Neural progenitor cell (in vitro differentiated cells): ENCODE measurements around the gene ZNF827. TPM values are rescaled to one million over a fixed set of nuclear protein-coding genes. Genes with fewer than 3 reads are reported as not detected.

Source experiments
- DNase-seq: peaks from one replicate; pipeline ENCODE4 v3.0.0-alpha.2; 2016; ENCODE audit warnings: low spot score
- H2AFZ ChIP-seq: fragments of 200-600 bp; sonication (generic); replicated peaks from 2 replicates; pipeline ENCODE4 v1.6.1; 2016; ENCODE audit warnings: antibody characterized with exemption
- H3F3A ChIP-seq: fragments of 200-600 bp; sonication (generic); 2 replicates; pipeline ENCODE4 v1.6.1; 2016; ENCODE audit warnings: antibody characterized with exemption, low read depth
- H3K27ac ChIP-seq: fragments of 200-600 bp; sonication (generic); 2 replicates; pipeline ENCODE4 v1.5.1; 2016; ENCODE audit warnings: mild to moderate bottlenecking
- H3K27me3 ChIP-seq: fragments of 200-600 bp; sonication (generic); 2 replicates; pipeline ENCODE4 v1.6.1; 2016; ENCODE audit warnings: mild to moderate bottlenecking, moderate library complexity
- H3K36me3 ChIP-seq: fragments of 200-600 bp; sonication (generic); 2 replicates; pipeline ENCODE4 v1.5.1; 2016
- H3K4me1 ChIP-seq: fragments of 200-600 bp; sonication (generic); 2 replicates; pipeline ENCODE4 v1.6.1; 2016; ENCODE audit warnings: mixed run types
- H3K4me2 ChIP-seq: fragments of 200-600 bp; sonication (generic); 2 replicates; pipeline ENCODE4 v1.6.1; 2016
- H3K4me3 ChIP-seq: fragments of 200-600 bp; sonication (generic); 2 replicates; pipeline ENCODE4 v1.5.1; 2016
- H3K79me2 ChIP-seq: fragments of 200-600 bp; sonication (generic); 2 replicates; pipeline ENCODE4 v1.6.1; 2016; ENCODE audit warnings: low read depth
- H3K9ac ChIP-seq: fragments of 200-600 bp; sonication (generic); 2 replicates; pipeline ENCODE4 v1.6.1; 2016
- H3K9me3 ChIP-seq: fragments of 200-600 bp; sonication (generic); 2 replicates; pipeline ENCODE4 v1.5.1; 2016; ENCODE audit warnings: low read depth
- H4K20me1 ChIP-seq: fragments of 200-600 bp; sonication (generic); 2 replicates; pipeline ENCODE4 v1.6.1; 2016; ENCODE audit warnings: low read depth
- H3K27ac Mint-ChIP-seq: 3 replicates; pipeline ENCODE4 v1.8.0; 2021; ENCODE audit warnings: mixed read lengths
- H3K27me3 Mint-ChIP-seq: 2 replicates; pipeline ENCODE4 v1.8.0; 2022; ENCODE audit warnings: low read depth, mild to moderate bottlenecking, inconsistent platforms, moderate library complexity, mixed read lengths; ENCODE audit not compliant: insufficient read depth
- H3K36me3 Mint-ChIP-seq: 3 replicates; pipeline ENCODE4 v1.8.0; 2021; ENCODE audit warnings: mixed read lengths
- H3K4me1 Mint-ChIP-seq: 3 replicates; pipeline ENCODE4 v1.8.0; 2021; ENCODE audit warnings: mixed read lengths
- H3K4me3 Mint-ChIP-seq: 3 replicates; pipeline ENCODE4 v1.8.0; 2021; ENCODE audit warnings: mild to moderate bottlenecking, moderate library complexity, mixed read lengths
- H3K9me3 Mint-ChIP-seq: 3 replicates; pipeline ENCODE4 v1.8.0; 2020; ENCODE audit warnings: mixed read lengths
- EZH2 ChIP-seq: fragments of 200-600 bp; sonication (generic); IDR thresholded peaks from 2 replicates; pipeline ENCODE4 v1.6.1; 2017; ENCODE audit warnings: antibody characterized with exemption, mild to moderate bottlenecking, moderate library complexity
- EZH2phosphoT487 ChIP-seq: fragments of 200-600 bp; sonication (generic); IDR thresholded peaks from 2 replicates; pipeline ENCODE4 v1.6.1; 2017; ENCODE audit warnings: antibody characterized with exemption
- total RNA-seq: library from RNA; depleted of rRNA; stranded (reverse); fragments of >200 nt; gene quantifications from 2 replicates; pipeline ENCODE4 v1.2.3, GENCODE V29; 2015; ENCODE audit warnings: low replicate concordance
- TF ChIP-seq, protein P1 (sequence below): fragments of 200-600 bp; sonication (generic); IDR thresholded peaks from 2 replicates; pipeline ENCODE4 v1.5.1; 2017; ENCODE audit warnings: antibody characterized with exemption, mild to moderate bottlenecking

The ZNF827 gene
- total RNA-seq, 1 donor from 2014 or later: 7.7 TPM

- Mint-ChIP-seq H3K27me3 (no peaks in the 10 kb centered on the region), H3K4me1 (peaks cover 44% of the 10 kb centered on the region), H3K36me3 (peaks cover 42% of the 10 kb centered on the region), H3K4me3 (no peak overlapping the region), H3K27ac (no peak overlapping the region), H3K9me3 (no peaks in the 10 kb centered on the region)
- Histone ChIP-seq H3K27ac (no peak overlapping the region), H3K4me2 (no peak overlapping the region), H3K9me3 (no peaks in the 10 kb centered on the region), H3K9ac (no peak overlapping the region), H3K79me2 (no peaks in the 10 kb centered on the region), H4K20me1 (no peaks in the 10 kb centered on the region), H3F3A (no peaks in the 10 kb centered on the region), H3K27me3 (no peaks in the 10 kb centered on the region), H2AFZ (no peak overlapping the region), H3K4me3 (no peak overlapping the region), H3K4me1 (peaks cover 23% of the 10 kb centered on the region), H3K36me3 (no peaks in the 10 kb centered on the region)
- TF ChIP-seq, protein P1, sequence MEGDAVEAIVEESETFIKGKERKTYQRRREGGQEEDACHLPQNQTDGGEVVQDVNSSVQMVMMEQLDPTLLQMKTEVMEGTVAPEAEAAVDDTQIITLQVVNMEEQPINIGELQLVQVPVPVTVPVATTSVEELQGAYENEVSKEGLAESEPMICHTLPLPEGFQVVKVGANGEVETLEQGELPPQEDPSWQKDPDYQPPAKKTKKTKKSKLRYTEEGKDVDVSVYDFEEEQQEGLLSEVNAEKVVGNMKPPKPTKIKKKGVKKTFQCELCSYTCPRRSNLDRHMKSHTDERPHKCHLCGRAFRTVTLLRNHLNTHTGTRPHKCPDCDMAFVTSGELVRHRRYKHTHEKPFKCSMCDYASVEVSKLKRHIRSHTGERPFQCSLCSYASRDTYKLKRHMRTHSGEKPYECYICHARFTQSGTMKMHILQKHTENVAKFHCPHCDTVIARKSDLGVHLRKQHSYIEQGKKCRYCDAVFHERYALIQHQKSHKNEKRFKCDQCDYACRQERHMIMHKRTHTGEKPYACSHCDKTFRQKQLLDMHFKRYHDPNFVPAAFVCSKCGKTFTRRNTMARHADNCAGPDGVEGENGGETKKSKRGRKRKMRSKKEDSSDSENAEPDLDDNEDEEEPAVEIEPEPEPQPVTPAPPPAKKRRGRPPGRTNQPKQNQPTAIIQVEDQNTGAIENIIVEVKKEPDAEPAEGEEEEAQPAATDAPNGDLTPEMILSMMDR: no peak
- no peak for TF ChIP-seq EZH2phosphoT487
- no peak for TF ChIP-seq EZH2
- no peak for DNase-seq
These were observed 118.2 kb downstream of the ZNF827 start for GRCh38 chr4:145820407-145820806.

- H3K36me3 Mint-ChIP-seq: peaks cover 44% of the 10 kb centered on the region
- H3K9me3 Mint-ChIP-seq: no peaks in the 10 kb centered on the region
- Histone ChIP-seq H3K4me1 (peaks cover 22% of the 10 kb centered on the region), H3K27ac (no peak overlapping the region), H2AFZ (no peak overlapping the region), H3K36me3 (no peaks in the 10 kb centered on the region), H3K9ac (no peak overlapping the region), H3F3A (no peaks in the 10 kb centered on the region), H3K9me3 (no peaks in the 10 kb centered on the region), H3K4me3 (no peak overlapping the region), H3K4me2 (no peak overlapping the region), H3K79me2 (no peaks in the 10 kb centered on the region), H4K20me1 (no peaks in the 10 kb centered on the region), H3K27me3 (no peaks in the 10 kb centered on the region)
- no peak for DNase-seq
- H3K4me1 Mint-ChIP-seq: peaks cover 38% of the 10 kb centered on the region
- TF ChIP-seq, protein P1: no peak
- TF ChIP-seq EZH2phosphoT487 (no peak), EZH2 (no peak)
- no peaks in the 10 kb centered on the region for H3K27me3 Mint-ChIP-seq
- no peak overlapping the region for H3K27ac Mint-ChIP-seq
- H3K4me3 Mint-ChIP-seq: no peak overlapping the region
These were observed 118.8 kb downstream of the ZNF827 start for GRCh38 chr4:145819853-145820181.

- H3K4me1 Mint-ChIP-seq: peaks cover 33% of the 10 kb centered on the region
- peaks cover 46% of the 10 kb centered on the region for H3K36me3 Mint-ChIP-seq
- H3K4me3 ChIP-seq: no peak overlapping the region
- no peaks in the 10 kb centered on the region for H3K9me3 ChIP-seq
- no peak overlapping the region for H3K4me3 Mint-ChIP-seq
- H3K9me3 Mint-ChIP-seq: no peaks in the 10 kb centered on the region
- no peak overlapping the region for H3K9ac ChIP-seq
- no peaks in the 10 kb centered on the region for H3F3A ChIP-seq
- no peak for TF ChIP-seq EZH2phosphoT487
- no peak for TF ChIP-seq EZH2
- TF ChIP-seq, protein P1: no peak
- H3K4me2 ChIP-seq: no peak overlapping the region
- H3K27ac Mint-ChIP-seq: no peak overlapping the region
- no peaks in the 10 kb centered on the region for H3K36me3 ChIP-seq
- no peak for DNase-seq
- H3K27me3 ChIP-seq: no peaks in the 10 kb centered on the region
- peaks cover 17% of the 10 kb centered on the region for H3K4me1 ChIP-seq
- H3K79me2 ChIP-seq: no peaks in the 10 kb centered on the region
- H2AFZ ChIP-seq: no peak overlapping the region
- H3K27ac ChIP-seq: no peak overlapping the region
- no peaks in the 10 kb centered on the region for H3K27me3 Mint-ChIP-seq
- no peaks in the 10 kb centered on the region for H4K20me1 ChIP-seq
These were observed 119.3 kb downstream of the ZNF827 start for GRCh38 chr4:145819101-145819852.
